Activated CD4-positive, alpha-beta T cell treated with anti-CD3 and anti-CD28 coated beads, Interleukin-2, amount 50 U/mL, for 48 hours (primary cell): ENCODE results near the gene LRRIQ1.
"Not testable (repeated sequence)": the region's sequence is repeated elsewhere in the genome, so short reads cannot be mapped to it uniquely, and the experiment has no call there.

ENCODE experiments used
- DNase-seq, 2 experiments: peaks; one replicate each; pipeline ENCODE4 v3.0.0-alpha.2; 2020

The LRRIQ1 gene

GRCh38 chr12:85065837-85066482 is 29.8 kb downstream of the LRRIQ1 start:
- DNase-seq: no peak

- DNase-seq: no peak
Observed at GRCh38 chr12:85072826-85073225, 36.7 kb downstream of the LRRIQ1 start.

- DNase-seq: no peak
Observed at GRCh38 chr12:85076688-85077430, 40.7 kb downstream of the LRRIQ1 start.

- no peak for DNase-seq
Observed at GRCh38 chr12:85085066-85085465, 48.9 kb downstream of the LRRIQ1 start.

DNA sequence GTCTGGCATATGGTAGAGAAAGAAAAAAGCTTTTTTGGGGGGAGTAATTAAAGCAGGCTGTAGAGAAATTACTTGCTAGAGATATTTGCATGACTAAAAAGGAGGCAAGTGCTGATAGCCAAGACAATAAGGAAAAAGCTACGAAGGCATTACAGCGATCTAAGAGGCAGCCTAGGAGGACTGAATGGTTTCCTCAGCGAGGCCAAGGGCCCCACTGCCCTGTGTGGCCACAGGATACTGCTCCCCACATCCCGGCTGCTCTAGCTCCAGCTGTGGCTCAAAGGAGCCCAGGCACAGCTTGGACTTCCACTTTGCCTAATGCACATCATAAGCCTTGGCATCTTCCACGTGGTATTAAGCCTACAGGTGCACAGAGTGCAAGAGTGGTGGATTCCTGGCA is 53.6 kb downstream of the LRRIQ1 start:
- DNase-seq: no peak

DNA sequence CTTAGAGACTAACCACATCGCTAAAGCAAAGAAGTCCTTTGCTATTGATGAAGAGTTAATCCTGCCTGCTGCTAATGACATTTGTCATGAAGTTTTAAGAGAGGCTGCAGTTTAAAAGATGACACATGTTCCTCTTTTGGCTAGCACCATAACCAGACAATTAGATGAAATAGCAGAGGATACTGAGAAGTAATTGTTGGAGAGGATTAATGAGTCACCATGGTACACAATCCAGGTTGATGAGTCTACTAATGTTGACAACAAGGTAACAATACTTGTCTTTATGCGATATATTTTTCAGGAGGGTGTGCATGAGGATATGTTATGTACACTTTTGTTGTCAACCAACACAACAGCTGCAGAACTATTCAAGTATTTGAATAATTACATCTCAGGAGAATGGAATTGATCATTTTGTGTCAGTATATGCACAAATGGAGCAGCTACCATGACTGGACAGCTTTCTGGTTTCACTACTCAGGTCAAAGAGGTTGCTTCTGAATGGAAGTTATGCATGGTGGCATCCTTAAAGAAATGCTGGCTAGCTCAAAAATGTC is 56.7 kb downstream of the LRRIQ1 start:
- no peak for DNase-seq

DNA sequence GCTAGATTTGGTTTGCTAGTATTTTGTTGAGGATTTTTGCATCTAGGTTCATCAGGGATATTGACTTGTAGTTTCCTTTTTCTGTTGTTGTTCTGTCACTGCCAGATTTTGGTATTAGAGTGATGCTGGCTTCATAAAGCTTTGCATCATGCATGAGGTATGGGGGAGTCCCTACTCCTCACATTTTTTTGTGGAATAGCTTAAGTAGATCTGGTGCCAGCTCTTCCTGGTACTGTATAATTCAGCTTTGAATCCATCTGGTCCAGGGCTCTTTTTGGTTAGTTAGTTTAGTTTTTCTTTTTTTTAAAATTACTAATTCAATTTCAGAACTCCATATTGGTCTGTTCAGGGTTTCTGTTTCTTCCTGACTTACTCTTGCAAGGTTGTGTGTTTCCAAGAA is 59.4 kb downstream of the LRRIQ1 start:
- no peak for DNase-seq

GRCh38 chr12:85130646-85131045 is 94.5 kb downstream of the LRRIQ1 start:
- DNase-seq: no peak

DNA sequence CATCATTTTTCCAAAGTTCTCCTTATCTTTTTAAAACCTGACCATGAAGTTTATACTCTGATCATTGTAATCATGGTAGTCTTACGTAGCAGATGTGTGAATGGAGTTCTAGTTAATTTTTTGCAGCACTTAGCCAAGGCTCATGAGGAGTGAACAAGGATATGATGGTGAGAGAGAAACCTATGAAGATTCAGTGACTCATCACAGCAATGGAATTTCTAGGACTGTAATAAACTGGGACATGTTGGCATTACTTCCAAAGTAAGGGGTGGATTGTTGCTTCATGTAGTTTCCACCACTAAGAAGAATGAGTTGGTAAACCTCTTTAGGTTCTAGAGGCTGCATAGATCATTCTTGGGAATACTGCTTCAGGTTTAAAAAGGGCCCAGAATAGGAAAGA is 102.7 kb downstream of the LRRIQ1 start:
- DNase-seq: no peak

- DNase-seq: no peak
Observed at GRCh38 chr12:85147331-85147730, 111.2 kb downstream of the LRRIQ1 start.

GRCh38 chr12:85152311-85152729 is 116.2 kb downstream of the LRRIQ1 start:
- DNase-seq: no peak

GRCh38 chr12:85155791-85156190 is 119.6 kb downstream of the LRRIQ1 start:
- DNase-seq: no peak

DNA sequence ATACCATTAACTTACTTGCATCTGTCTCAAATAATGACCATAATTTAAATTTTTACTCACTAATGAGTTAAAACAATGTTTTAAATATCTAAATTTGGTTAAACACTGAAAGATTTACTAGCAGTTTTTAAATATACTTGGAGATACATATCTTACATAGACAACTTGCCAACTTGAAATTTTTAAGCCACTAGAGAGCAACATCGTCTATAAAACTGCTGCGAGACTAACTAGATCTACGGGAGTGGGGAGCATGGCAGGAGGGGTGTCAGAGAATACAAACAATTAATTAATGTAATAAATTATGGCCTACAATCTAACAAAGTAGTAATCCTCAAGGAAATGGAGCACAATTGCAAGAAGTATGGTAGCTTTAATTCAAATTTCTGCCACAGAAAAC is 120.4 kb downstream of the LRRIQ1 start:
- no peak for DNase-seq

- DNase-seq: no peak
Observed at GRCh38 chr12:85157035-85157603, 121.0 kb downstream of the LRRIQ1 start.

DNA sequence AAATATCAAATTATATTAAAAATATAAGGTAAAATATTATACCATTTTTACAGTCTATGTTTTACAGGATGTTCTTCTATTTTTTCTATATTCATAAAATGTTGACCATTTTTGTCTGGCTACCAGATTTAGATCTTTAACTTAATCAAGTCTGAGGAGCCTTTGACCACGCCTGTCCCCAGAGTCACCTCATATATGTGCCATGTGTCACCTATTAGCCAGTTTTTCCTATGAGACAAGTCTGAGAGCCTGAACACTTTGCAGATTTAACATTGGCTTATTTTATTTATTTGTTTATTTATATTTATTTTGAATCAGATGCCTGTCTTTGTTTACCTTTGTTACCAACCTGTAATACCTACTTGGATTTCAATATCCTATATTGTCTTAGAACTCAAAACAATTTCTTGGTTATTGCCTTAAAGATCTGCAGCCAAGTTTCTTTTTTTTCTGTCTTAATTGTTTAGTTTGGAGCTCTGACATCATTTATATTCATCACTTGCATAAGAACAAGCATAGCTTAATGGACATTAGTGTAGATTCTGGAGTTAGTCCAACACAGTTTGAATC is 127.7 kb downstream of the LRRIQ1 start:
- DNase-seq: no peak

DNA sequence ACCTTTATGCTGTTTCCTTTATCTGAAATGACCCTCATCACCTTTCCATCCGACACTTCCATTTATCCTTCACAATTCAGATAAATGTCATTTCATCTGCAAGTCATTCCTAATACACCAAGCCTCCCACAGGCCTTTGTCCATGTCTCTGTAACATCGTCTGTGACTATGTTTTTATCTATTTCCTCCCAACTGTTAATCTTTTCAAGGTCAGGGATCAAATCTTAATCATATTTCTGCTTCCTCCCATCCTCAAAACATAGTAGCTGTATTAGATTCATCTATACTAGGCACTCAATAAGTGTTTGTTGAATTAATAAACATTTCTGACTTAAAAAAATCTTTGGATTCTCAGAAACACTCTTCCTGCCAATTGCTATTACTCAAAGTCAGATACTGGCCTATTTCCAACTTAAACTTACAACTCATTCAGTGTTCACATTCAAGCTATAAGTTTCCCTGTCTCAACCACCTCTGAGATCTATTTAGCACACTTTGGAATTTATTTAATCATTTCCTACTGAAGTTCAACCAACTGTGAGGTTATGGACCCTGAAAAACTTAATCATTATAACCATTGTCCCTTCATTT is 143.6 kb downstream of the LRRIQ1 start:
- DNase-seq: no peak

- no peak for DNase-seq
Observed at GRCh38 chr12:85182699-85183098, 146.5 kb downstream of the LRRIQ1 start.

DNA sequence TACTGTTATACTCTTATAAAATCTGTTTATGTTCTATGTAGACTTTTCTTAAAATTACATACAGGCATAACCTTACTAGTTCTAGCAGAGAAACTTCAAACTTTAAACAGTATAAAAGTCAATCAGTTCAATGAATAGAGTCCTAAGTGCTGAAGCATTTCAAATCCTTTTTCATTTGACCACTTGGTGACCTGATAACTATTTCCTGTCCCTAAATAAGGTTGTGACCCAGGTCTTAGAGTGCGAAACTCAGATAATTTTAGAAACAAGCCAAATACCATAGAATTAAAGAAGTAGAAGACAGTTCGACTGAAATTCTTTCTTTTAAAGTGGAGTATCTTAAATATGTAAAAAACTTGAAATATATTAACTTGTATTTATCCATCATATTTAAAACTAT is 147.7 kb downstream of the LRRIQ1 start:
- DNase-seq: no peak

- DNase-seq: no peak
Observed at GRCh38 chr12:85186236-85186635, 150.1 kb downstream of the LRRIQ1 start.

GRCh38 chr12:85188619-85189018 is 152.5 kb downstream of the LRRIQ1 start:
- DNase-seq: no peak

GRCh38 chr12:85190728-85191127 is 154.6 kb downstream of the LRRIQ1 start:
- no peak for DNase-seq

DNA sequence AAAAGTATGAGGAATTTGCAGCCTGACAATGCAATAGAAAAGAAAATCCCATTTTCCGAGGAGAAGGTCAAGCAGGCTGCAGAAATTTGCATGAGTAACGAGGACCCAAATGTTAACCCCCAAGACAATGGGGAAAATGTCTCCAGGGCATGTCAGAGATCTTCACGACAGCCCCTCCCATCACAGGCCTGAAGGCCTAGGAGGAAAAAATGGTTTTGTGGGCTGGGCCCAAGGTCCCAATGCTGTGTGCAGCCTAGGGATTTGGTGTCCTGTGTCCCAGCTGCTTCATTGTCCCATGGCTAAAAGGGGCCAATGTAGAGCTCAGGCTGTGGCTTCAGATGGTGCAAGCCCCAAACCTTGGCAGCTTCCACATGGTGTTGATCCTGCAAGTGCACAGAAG is 167.7 kb downstream of the LRRIQ1 start:
- not testable (repeated sequence) for DNase-seq

GRCh38 chr12:85206543-85206942 is 170.4 kb downstream of the LRRIQ1 start:
- DNase-seq: no peak
